DLD1 (cell line): ENCODE results near the gene SLC9A5.

Experiments used
- in situ Hi-C: cut with HindIII; loops from 2 replicates; pipeline ENCODE4 v1.10.0; 2017; ENCODE audit warnings: low sequenced_read_pairs

SLC9A5 gene

GRCh38 chr16:67304020-67304419, 55.2 kb downstream of the SLC9A5 start:
- in situ Hi-C loops = no loop called here

- in situ Hi-C loops = no loop called here
Observed at GRCh38 chr16:67305216-67306071, 56.7 kb downstream of the SLC9A5 start.

- in situ Hi-C loops = no loop called here
Observed at GRCh38 chr16:67310561-67310960, 61.8 kb downstream of the SLC9A5 start.

- in situ Hi-C loops = no loop called here
Observed at GRCh38 chr16:67311607-67312488, 63.1 kb downstream of the SLC9A5 start.

GRCh38 chr16:67312719-67313118, 63.9 kb downstream of the SLC9A5 start:
- in situ Hi-C loops = no loop called here

GRCh38 chr16:67317853-67318252, 69.1 kb downstream of the SLC9A5 start:
- in situ Hi-C loops = no loop called here
